SK-N-SH (cell line): ENCODE results near the gene MBD6. TPM values are rescaled to one million over a fixed set of nuclear protein-coding genes. Genes with fewer than 3 reads are reported as not detected.
A peak's percentile ranks its signal among the peaks of the same experiment; 100 is the strongest.

Source experiments
- CTCF ChIA-PET: fragments of 300-600, 350-600 bp; formaldehyde crosslinking; extraction: SDS; loops from one replicate; lab custom pipeline; 2021; lab: Yijun Ruan, JAX
- POLR2A ChIA-PET: fragments of 350-600 bp; sonication (Branson Sonifier 250); formaldehyde crosslinking; extraction: SDS; loops from one replicate; lab custom pipeline; 2020; ENCODE audit warnings: antibody characterized with exemption, inconsistent platforms; lab: Yijun Ruan, JAX
- DNase-seq: peaks from one replicate; pipeline ENCODE4 v3.0.0; 2012
- H2AFZ ChIP-seq: fragments of 200-600 bp; sonication (generic); 2 replicates; pipeline ENCODE4 v1.8.1; 2016; ENCODE audit warnings: antibody characterized with exemption, mild to moderate bottlenecking, low read depth
- H3F3A ChIP-seq: fragments of 200-600 bp; sonication (generic); replicated peaks from 2 replicates; pipeline ENCODE3; 2016; ENCODE audit warnings: antibody characterized with exemption, mild to moderate bottlenecking; ENCODE audit not compliant: insufficient read depth
- H3K27ac ChIP-seq, 2 experiments: fragments of 200-500 bp in 1 of 2; fragments of 200-600 bp in 1 of 2; sonication (Bioruptor generic) in 1 of 2; sonication (generic), shearing (Covaris generic) in 1 of 2; 2 replicates each; pipeline versions ENCODE4 v1.5.1 to v1.6.1; 2014 to 2016; ENCODE audit warnings: low read depth in 2 of 2, inconsistent platforms in 1 of 2, low read length in 1 of 2, mild to moderate bottlenecking in 1 of 2, mixed read lengths in 1 of 2
- H3K27me3 ChIP-seq: fragments of 200-600 bp; sonication (generic), shearing (Covaris generic); 2 replicates; pipeline ENCODE4 v1.6.1; 2016; ENCODE audit warnings: mixed run types; ENCODE audit not compliant: insufficient read depth
- H3K36me3 ChIP-seq, 2 experiments: fragments of 200-500 bp in 1 of 2; fragments of 200-600 bp in 1 of 2; sonication (Bioruptor generic) in 1 of 2; sonication (generic) in 1 of 2; replicated peaks in 1 of 2; 2 replicates each; pipeline versions ENCODE3 to v1.5.1; 2014 to 2016; ENCODE audit warnings: low read length in 1 of 2, mild to moderate bottlenecking in 1 of 2; ENCODE audit not compliant: insufficient read depth in 2 of 2, control insufficient read depth in 1 of 2
- H3K4me1 ChIP-seq, 2 experiments: fragments of 200-500 bp in 1 of 2; fragments of 200-600 bp in 1 of 2; sonication (Bioruptor generic) in 1 of 2; sonication (generic), shearing (Covaris generic) in 1 of 2; 2 replicates each; pipeline versions ENCODE4 v1.5.1 to v1.6.1; 2014 to 2016; ENCODE audit warnings: low read depth in 1 of 2, low read length in 1 of 2, mixed run types in 1 of 2; ENCODE audit not compliant: insufficient read depth in 2 of 2, control insufficient read depth in 1 of 2
- H3K4me2 ChIP-seq: fragments of 200-600 bp; sonication (generic), shearing (Covaris generic); 2 replicates; pipeline ENCODE4 v1.6.1; 2017; ENCODE audit warnings: mixed run types
- H3K4me3 ChIP-seq, 2 experiments: fragments of 200-500 bp in 1 of 2; fragments of 200-600 bp in 1 of 2; sonication (Bioruptor generic) in 1 of 2; sonication (generic), shearing (Covaris generic) in 1 of 2; 2 replicates each; pipeline versions ENCODE4 v1.5.1 to v1.8.1; 2014 to 2016; ENCODE audit warnings: low read depth in 2 of 2, inconsistent platforms in 1 of 2, low read length in 1 of 2, mild to moderate bottlenecking in 1 of 2, mixed read lengths in 1 of 2, moderate library complexity in 1 of 2
- H3K79me2 ChIP-seq: fragments of 200-600 bp; sonication (generic); 2 replicates; pipeline ENCODE4 v1.8.1; 2017; ENCODE audit warnings: mild to moderate bottlenecking; ENCODE audit not compliant: insufficient read depth
- H3K9ac ChIP-seq: fragments of 200-600 bp; sonication (generic); 2 replicates; pipeline ENCODE4 v1.6.1; 2017; ENCODE audit warnings: mixed run types
- H3K9me2 ChIP-seq: fragments of 200-600 bp; sonication (generic); 2 replicates; pipeline ENCODE4 v1.6.1; 2017; ENCODE audit warnings: mixed run types
- H3K9me3 ChIP-seq: fragments of 200-600 bp; sonication (generic); 2 replicates; pipeline ENCODE4 v1.6.1; 2017; ENCODE audit warnings: mixed run types, mild to moderate bottlenecking, moderate library complexity
- H4K20me1 ChIP-seq: fragments of 200-600 bp; sonication (generic); 2 replicates; pipeline ENCODE4 v1.6.1; 2017; ENCODE audit warnings: mild to moderate bottlenecking, mixed run types; ENCODE audit not compliant: insufficient read depth
- FOSL2 ChIP-seq: IDR thresholded peaks from 2 replicates; pipeline ENCODE4 v1.4.0; 2012; ENCODE audit warnings: low read depth, mild to moderate bottlenecking, moderate library complexity, borderline replicate concordance
- IRF3 ChIP-seq: fragments of 150-350 bp; IDR thresholded peaks from 2 replicates; pipeline ENCODE4 v1.6.1; 2016; ENCODE audit warnings: mild to moderate bottlenecking, low read depth, low read length
- MAX ChIP-seq: IDR thresholded peaks from 2 replicates; pipeline ENCODE4 v1.4.0; 2012; ENCODE audit warnings: low read depth
- PBX3 ChIP-seq: IDR thresholded peaks from 2 replicates; pipeline ENCODE4; 2012
- REST ChIP-seq: IDR thresholded peaks from 2 replicates; pipeline ENCODE4 v1.6.1; 2012; ENCODE audit warnings: mild to moderate bottlenecking, low read depth, low read length, moderate library complexity
- RXRA ChIP-seq: IDR thresholded peaks from 2 replicates; pipeline ENCODE4 v1.4.0; 2012; ENCODE audit warnings: low read depth, mild to moderate bottlenecking, borderline replicate concordance
- SIN3A ChIP-seq: IDR thresholded peaks from 2 replicates; pipeline ENCODE4 v1.6.1; 2012; ENCODE audit warnings: low read depth, mild to moderate bottlenecking, low read length, moderate library complexity, borderline replicate concordance
- TAF1 ChIP-seq: IDR thresholded peaks from 2 replicates; pipeline ENCODE4 v1.6.1; 2012; ENCODE audit warnings: low read depth, mild to moderate bottlenecking, low read length, moderate library complexity, borderline replicate concordance
- USF1 ChIP-seq: IDR thresholded peaks from 2 replicates; pipeline ENCODE4 v1.4.0; 2012; ENCODE audit warnings: low read depth, borderline replicate concordance
- USF2 ChIP-seq: fragments of 150-350 bp; IDR thresholded peaks from 2 replicates; pipeline ENCODE4 v1.6.1; 2017; ENCODE audit warnings: antibody characterized with exemption, low read length, low read depth, borderline replicate concordance
- ZBTB33 ChIP-seq: IDR thresholded peaks from 2 replicates; pipeline ENCODE4 v1.4.0; 2012; ENCODE audit warnings: low read depth, borderline replicate concordance
- WGBS: methylation state at CpG from one replicate; pipeline ENCODE4 v1.1.6; 2017; ENCODE audit warnings: low lambda C conversion rate; 5-methylcytosine and 5-hydroxymethylcytosine counted together
- polyA plus RNA-seq, 3 experiments: library from polyadenylated mRNA; depleted of rRNA; stranded (reverse); fragments of >200 nt; gene quantifications; 2 replicates each; pipeline ENCODE4 v1.2.3, GENCODE V29; 2012

Gene MBD6
- polyA plus RNA-seq, 1 of the 3 experiments (the other 2 are of a cell fraction): 8.6 TPM

GRCh38 chr12:57528176-57528575, 5.6 kb downstream of the MBD6 start (continued):
- TF ChIP-seq ZBTB33: no peak
- no peak for TF ChIP-seq USF2

- WGBS: 83% methylated on average over 8 of the region's 10 CpGs
- Histone ChIP-seq H3K4me1 (peaks cover 2 to 11% of the 10 kb centered on the region in 2 experiments), H3K79me2 (peaks cover 19% of the 10 kb centered on the region), H2AFZ (no peak overlapping the region), H4K20me1 (peaks cover 4% of the 10 kb centered on the region; the same call in 1 of the 2 replicates), H3K9ac (no peak overlapping the region), H3K4me2 (no peak overlapping the region), H3K9me3 (no peaks in the 10 kb centered on the region), H3K27me3 (no peaks in the 10 kb centered on the region), H3F3A (peaks cover 12% of the 10 kb centered on the region), H3K27ac (peak overlapping the region in 1 of 2 experiments; percentile 18; a peak in 2 of 4 replicates), H3K9me2 (no peaks in the 10 kb centered on the region), H3K36me3 (peaks cover 46 to 91% of the 10 kb centered on the region in 2 experiments), H3K4me3 (no peak overlapping the region)
- ChIA-PET POLR2A (interaction anchor here (1.8 kb wide), 1 partner anchor 9 kb away, joined by 5 read pairs; no protein-coding TSS in a partner anchor), CTCF (interaction anchor here (1.3 to 1.5 kb wide), 2 partner anchors 11 to 104 kb away, joined by 3 to 4 read pairs; partner anchors contain the start of gene B4GALNT1)
- DNase-seq: no peak
- no peak for TF ChIP-seq SIN3A
- no peak for TF ChIP-seq TAF1
- TF ChIP-seq FOSL2: no peak
- no peak for TF ChIP-seq RXRA
- TF ChIP-seq ZBTB33: no peak
- no peak for TF ChIP-seq MAX
- no peak for TF ChIP-seq IRF3
- no peak for TF ChIP-seq PBX3
- TF ChIP-seq REST: no peak
- no peak for TF ChIP-seq USF1
Observed at GRCh38 chr12:57528831-57529555, 6.4 kb downstream of the MBD6 start.
